Activated B cell treated with CpG ODN at 0.5 μM for 24 hours (primary cell): ENCODE results near the gene RPS6KB1. TPM values are rescaled to one million over a fixed set of nuclear protein-coding genes. Genes with fewer than 3 reads are reported as not detected.
A peak's percentile ranks its signal among the peaks of the same experiment; 100 is the strongest.
"Not testable (repeated sequence)": the region's sequence is repeated elsewhere in the genome, so short reads cannot be mapped to it uniquely, and the experiment has no call there.

Experiments
- ATAC-seq: fragments of 200-7000 bp; cut with Tn5 transposase; one replicate; pipeline ENCODE4 v1.10.0; 2021; ENCODE audit warnings: low read depth, mild to moderate bottlenecking, moderate library complexity
- CTCF ChIA-PET: fragments of 350-600 bp; sonication (Branson Sonifier 250); formaldehyde crosslinking; loops from one replicate; lab custom pipeline; 2021; ENCODE audit warnings: antibody characterized with exemption; lab: Charles Lee
- POLR2A ChIA-PET: fragments of 350-600 bp; sonication (Branson Sonifier 250); formaldehyde crosslinking; loops from one replicate; lab custom pipeline; 2021; ENCODE audit warnings: antibody characterized with exemption; lab: Charles Lee
- DNase-seq: peaks from one replicate; pipeline ENCODE4 v3.0.0; 2022
- H3K27ac Mint-ChIP-seq: one replicate; pipeline ENCODE4 v1.8.0; 2020; ENCODE audit warnings: mixed read lengths
- H3K27me3 Mint-ChIP-seq: one replicate; pipeline ENCODE4 v1.8.0; 2021; ENCODE audit warnings: mixed read lengths
- H3K36me3 Mint-ChIP-seq: one replicate; pipeline ENCODE4 v1.8.0; 2021; ENCODE audit warnings: low read depth, mixed read lengths
- H3K4me1 Mint-ChIP-seq: one replicate; pipeline ENCODE4 v1.8.0; 2021; ENCODE audit warnings: mixed read lengths
- H3K4me3 Mint-ChIP-seq: one replicate; pipeline ENCODE4 v1.8.0; 2020; ENCODE audit warnings: mild to moderate bottlenecking, mixed read lengths
- H3K9me3 Mint-ChIP-seq: one replicate; pipeline ENCODE4 v1.8.0; 2020; ENCODE audit warnings: mixed read lengths
- intact Hi-C: fragments of 100-400 bp; cut with micrococcal nuclease; formaldehyde crosslinking; loops from one replicate; pipeline ENCODE4 v1.15.1; 2024
- total RNA-seq: library from RNA; stranded (reverse); gene quantifications from 2 replicates; pipeline ENCODE4 v1.2.3, GENCODE V29; 2022
- TF ChIP-seq, protein P1 (sequence below): fragments of 200-600 bp; IDR thresholded peaks from one replicate; pipeline ENCODE4 v1.8.0; 2022; ENCODE audit warnings: antibody characterized with exemption, mild to moderate bottlenecking

The RPS6KB1 gene
- total RNA-seq, 1 donor from 2014 or later, result 63.0 TPM

DNA sequence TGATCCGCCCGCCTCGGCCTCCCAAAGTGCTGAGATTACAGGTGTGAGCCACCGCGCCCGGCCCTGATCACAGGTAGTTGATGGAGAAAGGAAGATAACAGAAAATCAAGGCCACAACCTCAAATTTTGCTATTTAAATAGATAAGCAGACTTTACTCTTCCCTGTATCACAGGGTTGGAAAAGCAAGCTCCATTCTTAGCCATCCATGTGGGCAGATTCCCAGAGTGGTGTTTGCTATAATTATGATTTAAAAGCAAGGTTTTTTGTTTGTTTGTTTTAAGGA is 44.6 kb upstream of the RPS6KB1 start:
- no peak overlapping the region for H3K4me3 Mint-ChIP-seq
- H3K27ac Mint-ChIP-seq, result peak overlapping the region; percentile 92
- no peak for DNase-seq
- TF ChIP-seq, protein P1, sequence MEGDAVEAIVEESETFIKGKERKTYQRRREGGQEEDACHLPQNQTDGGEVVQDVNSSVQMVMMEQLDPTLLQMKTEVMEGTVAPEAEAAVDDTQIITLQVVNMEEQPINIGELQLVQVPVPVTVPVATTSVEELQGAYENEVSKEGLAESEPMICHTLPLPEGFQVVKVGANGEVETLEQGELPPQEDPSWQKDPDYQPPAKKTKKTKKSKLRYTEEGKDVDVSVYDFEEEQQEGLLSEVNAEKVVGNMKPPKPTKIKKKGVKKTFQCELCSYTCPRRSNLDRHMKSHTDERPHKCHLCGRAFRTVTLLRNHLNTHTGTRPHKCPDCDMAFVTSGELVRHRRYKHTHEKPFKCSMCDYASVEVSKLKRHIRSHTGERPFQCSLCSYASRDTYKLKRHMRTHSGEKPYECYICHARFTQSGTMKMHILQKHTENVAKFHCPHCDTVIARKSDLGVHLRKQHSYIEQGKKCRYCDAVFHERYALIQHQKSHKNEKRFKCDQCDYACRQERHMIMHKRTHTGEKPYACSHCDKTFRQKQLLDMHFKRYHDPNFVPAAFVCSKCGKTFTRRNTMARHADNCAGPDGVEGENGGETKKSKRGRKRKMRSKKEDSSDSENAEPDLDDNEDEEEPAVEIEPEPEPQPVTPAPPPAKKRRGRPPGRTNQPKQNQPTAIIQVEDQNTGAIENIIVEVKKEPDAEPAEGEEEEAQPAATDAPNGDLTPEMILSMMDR, result no peak
- H3K9me3 Mint-ChIP-seq, result no peaks in the 10 kb centered on the region
- ChIA-PET CTCF (interaction anchor here (1.2 to 7.3 kb wide), 6 partner anchors 10 to 103 kb away, joined by 3 to 53 read pairs (median 8); no protein-coding TSS in a partner anchor), POLR2A (interaction anchor here (0.6 to 6.2 kb wide), 7 partner anchors 62 to 1515 kb away, joined by 3 to 106 read pairs (median 4); partner anchors contain the start of genes PTRH2 and VMP1)
- peaks cover 64% of the 10 kb centered on the region for H3K4me1 Mint-ChIP-seq
- no peaks in the 10 kb centered on the region for H3K27me3 Mint-ChIP-seq
- intact Hi-C loops, result no loop called here
- H3K36me3 Mint-ChIP-seq, result no peaks in the 10 kb centered on the region
- ATAC-seq, result no peak

GRCh38 chr17:59848778-59849177 is 44.1 kb upstream of the RPS6KB1 start:
- H3K4me1 Mint-ChIP-seq, result peaks cover 63% of the 10 kb centered on the region
- intact Hi-C loops, result no loop called here
- CTCF ChIA-PET, result interaction anchor here (0.8 to 7.3 kb wide), 6 partner anchors 9 to 104 kb away, joined by 3 to 53 read pairs (median 8); no protein-coding TSS in a partner anchor

DNA sequence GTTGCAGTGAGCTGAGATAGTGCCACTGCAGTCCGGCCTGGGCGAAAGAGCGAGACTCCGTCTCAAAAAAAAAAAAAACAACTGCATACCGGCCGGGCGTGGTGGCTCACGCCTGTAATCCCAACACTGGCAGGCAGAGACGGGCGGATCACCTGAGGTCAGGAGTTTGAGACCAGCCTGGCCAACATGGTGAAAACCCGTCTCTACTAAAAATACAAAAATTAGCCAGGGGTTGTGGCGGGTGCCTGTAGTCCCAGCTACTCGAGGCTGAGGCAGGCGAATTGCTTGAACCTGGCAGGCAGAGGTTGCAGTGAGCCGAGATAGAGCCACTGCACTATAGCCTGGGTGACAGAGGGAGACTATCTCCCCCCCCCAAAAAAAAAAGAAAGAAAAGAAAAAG is 42.6 kb upstream of the RPS6KB1 start:
- H3K9me3 Mint-ChIP-seq, H3K4me3 Mint-ChIP-seq, H3K27ac Mint-ChIP-seq, H3K27me3 Mint-ChIP-seq, ATAC-seq, H3K36me3 Mint-ChIP-seq, DNase-seq, intact Hi-C loops: not testable (repeated sequence)
- H3K4me1 Mint-ChIP-seq, result peaks cover 50% of the 10 kb centered on the region
- POLR2A ChIA-PET, result interaction anchor here (0.6 to 6.2 kb wide), 5 partner anchors 64 to 663 kb away, joined by 3 to 106 read pairs (median 3); no protein-coding TSS in a partner anchor
- CTCF ChIA-PET, result interaction anchor here (1.1 to 7.3 kb wide), 4 partner anchors 9 to 97 kb away, joined by 3 to 53 read pairs (median 10); no protein-coding TSS in a partner anchor

More at GRCh38 chr17:59848778-59849177, 44.1 kb upstream of the RPS6KB1 start:
- ATAC-seq (peak; percentile 57), DNase-seq (peak; percentile 40)
- TF ChIP-seq, protein P1, result no peak
- Mint-ChIP-seq H3K27ac (peak overlapping the region; percentile 92), H3K27me3 (no peaks in the 10 kb centered on the region), H3K9me3 (no peaks in the 10 kb centered on the region), H3K4me3 (peak overlapping the region; percentile 73), H3K36me3 (no peaks in the 10 kb centered on the region)
- POLR2A ChIA-PET, result interaction anchor here (0.5 to 6.2 kb wide), 7 partner anchors 62 to 191 kb away, joined by 3 to 106 read pairs (median 5); partner anchors contain the start of genes PTRH2 and VMP1

DNA sequence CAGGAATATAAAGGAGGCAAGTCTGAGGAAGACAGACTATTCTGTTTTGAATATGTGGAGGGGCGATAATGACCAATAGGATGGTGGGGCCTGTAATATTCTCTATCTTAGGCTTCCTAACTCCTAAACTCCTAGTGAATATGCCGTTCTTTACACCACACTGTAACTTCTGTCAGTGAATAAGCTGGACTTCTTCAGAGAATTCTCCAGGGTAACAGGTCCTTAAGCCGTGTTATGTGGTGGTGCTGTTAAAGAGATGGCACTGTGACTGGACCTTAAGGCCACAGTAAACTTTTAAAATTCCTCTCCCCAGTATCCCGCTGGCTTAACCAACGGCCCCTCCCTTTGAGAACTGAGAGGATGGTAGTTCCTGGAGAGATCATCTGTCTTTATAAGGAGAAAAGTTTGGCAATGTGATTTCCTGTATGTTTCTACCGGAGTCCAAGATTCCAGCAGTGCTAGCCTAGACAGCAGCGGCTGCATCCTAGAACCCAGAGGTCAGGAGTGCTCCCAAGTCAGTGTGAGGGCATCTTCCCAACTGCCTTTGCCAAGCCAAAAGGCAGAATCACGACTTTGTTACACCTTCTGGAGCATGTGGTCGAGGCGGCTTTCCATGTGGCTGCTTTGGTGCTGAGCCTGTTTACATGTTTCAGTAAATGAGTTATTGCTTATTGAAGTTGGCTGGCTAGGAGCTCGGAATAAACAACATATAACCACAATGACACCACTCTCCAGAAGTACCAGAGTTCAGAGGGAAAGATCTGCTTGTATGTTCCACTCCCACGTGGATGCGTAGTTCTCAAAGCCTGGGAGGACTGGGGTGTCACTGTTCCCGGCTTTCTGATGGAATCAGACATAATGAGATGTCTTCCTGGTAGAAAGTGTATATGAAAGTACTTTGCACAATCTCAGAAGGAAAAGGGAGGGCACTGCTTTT is 41.2 kb upstream of the RPS6KB1 start:
- Mint-ChIP-seq H3K36me3 (no peaks in the 10 kb centered on the region), H3K4me1 (peaks cover 39% of the 10 kb centered on the region), H3K4me3 (no peak overlapping the region), H3K9me3 (no peaks in the 10 kb centered on the region), H3K27ac (peak overlapping the region; percentile 50), H3K27me3 (no peaks in the 10 kb centered on the region)
- DNase-seq (no peak), ATAC-seq (no peak)
- ChIA-PET CTCF (interaction anchor here (1.6 to 7.3 kb wide), 3 partner anchors 8 to 98 kb away, joined by 8 to 53 read pairs (median 8); no protein-coding TSS in a partner anchor), POLR2A (interaction anchor here (0.6 to 1.7 kb wide), 4 partner anchors 65 to 499 kb away, joined by 3 to 21 read pairs (median 4); no protein-coding TSS in a partner anchor)
- intact Hi-C loops, result loop anchor here (2.0 kb wide), 1 partner anchor 13 kb away; no protein-coding TSS in a partner anchor
- TF ChIP-seq, protein P1, result no peak

- not testable (repeated sequence) for ATAC-seq, H3K4me3 Mint-ChIP-seq, H3K36me3 Mint-ChIP-seq, H3K9me3 Mint-ChIP-seq, DNase-seq, H3K27me3 Mint-ChIP-seq
- ChIA-PET CTCF (interaction anchor here (1.0 to 2.0 kb wide), 6 partner anchors 14 to 90 kb away, joined by 3 to 16 read pairs (median 4); no protein-coding TSS in a partner anchor), POLR2A (interaction anchor here (0.8 to 1.8 kb wide), 5 partner anchors 63 to 105 kb away, joined by 3 to 21 read pairs (median 5); no protein-coding TSS in a partner anchor)
- intact Hi-C loops, result loop anchor here (1.0 to 2.0 kb wide), 2 partner anchors 14 to 67 kb away; no protein-coding TSS in a partner anchor
- Mint-ChIP-seq H3K4me1 (peaks cover 29% of the 10 kb centered on the region), H3K27ac (peak overlapping the region; percentile 78)
These were observed 40.1 kb upstream of the RPS6KB1 start for GRCh38 chr17:59852847-59853167.
